ENCODE measurements around the gene IGSF9B. TPM values are rescaled to one million over a fixed set of nuclear protein-coding genes. Genes with fewer than 3 reads are reported as not detected.

IGSF9B gene
- total RNA-seq, 1 donor from 2014 or later = 2.0 TPM

DNA sequence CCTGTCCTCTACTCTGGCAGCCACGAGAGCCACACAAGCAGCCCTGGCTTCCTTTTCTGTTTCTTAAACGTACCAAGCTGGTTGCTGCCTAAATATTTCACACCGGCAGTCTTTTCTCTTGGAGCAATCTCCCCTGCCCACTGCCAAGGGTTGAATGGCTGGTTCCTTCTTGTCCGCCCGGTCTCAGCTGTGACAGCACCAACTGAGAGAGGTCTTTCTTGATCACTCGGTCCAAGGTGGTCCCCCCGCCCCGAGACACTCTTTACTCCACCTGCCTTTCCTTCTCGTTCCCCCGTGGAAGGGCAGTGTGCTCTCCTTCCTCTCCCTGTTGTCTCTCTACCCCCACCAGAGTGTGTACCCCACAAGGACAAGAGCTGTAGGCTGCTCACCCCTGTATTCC is 33.7 kb upstream of the IGSF9B start:
- CTCF ChIA-PET = no interaction called here
- Mint-ChIP-seq H3K4me1 (peaks cover 6% of the 10 kb centered on the region), H3K36me3 (ENCODE audit: low read depth) (no peaks in the 10 kb centered on the region), H3K27ac (no peak overlapping the region), H3K9me3 (no peaks in the 10 kb centered on the region), H3K4me3 (no peak overlapping the region), H3K27me3 (peaks cover 5% of the 10 kb centered on the region)
- DNase-seq (no peak), ATAC-seq (ENCODE audit: low read depth) (no peak)
- POLR2A ChIA-PET = no interaction called here
- TF ChIP-seq, protein P1, sequence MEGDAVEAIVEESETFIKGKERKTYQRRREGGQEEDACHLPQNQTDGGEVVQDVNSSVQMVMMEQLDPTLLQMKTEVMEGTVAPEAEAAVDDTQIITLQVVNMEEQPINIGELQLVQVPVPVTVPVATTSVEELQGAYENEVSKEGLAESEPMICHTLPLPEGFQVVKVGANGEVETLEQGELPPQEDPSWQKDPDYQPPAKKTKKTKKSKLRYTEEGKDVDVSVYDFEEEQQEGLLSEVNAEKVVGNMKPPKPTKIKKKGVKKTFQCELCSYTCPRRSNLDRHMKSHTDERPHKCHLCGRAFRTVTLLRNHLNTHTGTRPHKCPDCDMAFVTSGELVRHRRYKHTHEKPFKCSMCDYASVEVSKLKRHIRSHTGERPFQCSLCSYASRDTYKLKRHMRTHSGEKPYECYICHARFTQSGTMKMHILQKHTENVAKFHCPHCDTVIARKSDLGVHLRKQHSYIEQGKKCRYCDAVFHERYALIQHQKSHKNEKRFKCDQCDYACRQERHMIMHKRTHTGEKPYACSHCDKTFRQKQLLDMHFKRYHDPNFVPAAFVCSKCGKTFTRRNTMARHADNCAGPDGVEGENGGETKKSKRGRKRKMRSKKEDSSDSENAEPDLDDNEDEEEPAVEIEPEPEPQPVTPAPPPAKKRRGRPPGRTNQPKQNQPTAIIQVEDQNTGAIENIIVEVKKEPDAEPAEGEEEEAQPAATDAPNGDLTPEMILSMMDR (IDR thresholded peaks at IDR 0.05) = no peak
- intact Hi-C loops (cut with micrococcal nuclease) = no loop called here

- Mint-ChIP-seq H3K27ac (no peak overlapping the region), H3K4me1 (no peaks in the 10 kb centered on the region), H3K4me3 (no peak overlapping the region), H3K9me3 (no peaks in the 10 kb centered on the region), H3K36me3 (ENCODE audit: low read depth) (no peaks in the 10 kb centered on the region), H3K27me3 (peaks cover 5% of the 10 kb centered on the region)
- intact Hi-C loops (cut with micrococcal nuclease) = no loop called here
- CTCF ChIA-PET = no interaction called here
- ATAC-seq (ENCODE audit: low read depth) = no peak
- POLR2A ChIA-PET = no interaction called here
- TF ChIP-seq, protein P1 (IDR thresholded peaks at IDR 0.05) = no peak
- DNase-seq = no peak
Observed at GRCh38 chr11:133988686-133989410, 32.1 kb upstream of the IGSF9B start.

- intact Hi-C loops (cut with micrococcal nuclease) = no loop called here
- DNase-seq (no peak), ATAC-seq (ENCODE audit: low read depth) (no peak)
- no peak overlapping the region for H3K27ac Mint-ChIP-seq
- no peaks in the 10 kb centered on the region for H3K4me1 Mint-ChIP-seq
- H3K9me3 Mint-ChIP-seq = no peaks in the 10 kb centered on the region
- H3K27me3 Mint-ChIP-seq = peaks cover 10% of the 10 kb centered on the region
- ChIA-PET POLR2A (no interaction called here), CTCF (no interaction called here)
- TF ChIP-seq, protein P1 (IDR thresholded peaks at IDR 0.05) = no peak
- H3K36me3 Mint-ChIP-seq (ENCODE audit: low read depth) = no peaks in the 10 kb centered on the region
- no peak overlapping the region for H3K4me3 Mint-ChIP-seq
Observed at GRCh38 chr11:133987171-133987570, 30.4 kb upstream of the IGSF9B start.

DNA sequence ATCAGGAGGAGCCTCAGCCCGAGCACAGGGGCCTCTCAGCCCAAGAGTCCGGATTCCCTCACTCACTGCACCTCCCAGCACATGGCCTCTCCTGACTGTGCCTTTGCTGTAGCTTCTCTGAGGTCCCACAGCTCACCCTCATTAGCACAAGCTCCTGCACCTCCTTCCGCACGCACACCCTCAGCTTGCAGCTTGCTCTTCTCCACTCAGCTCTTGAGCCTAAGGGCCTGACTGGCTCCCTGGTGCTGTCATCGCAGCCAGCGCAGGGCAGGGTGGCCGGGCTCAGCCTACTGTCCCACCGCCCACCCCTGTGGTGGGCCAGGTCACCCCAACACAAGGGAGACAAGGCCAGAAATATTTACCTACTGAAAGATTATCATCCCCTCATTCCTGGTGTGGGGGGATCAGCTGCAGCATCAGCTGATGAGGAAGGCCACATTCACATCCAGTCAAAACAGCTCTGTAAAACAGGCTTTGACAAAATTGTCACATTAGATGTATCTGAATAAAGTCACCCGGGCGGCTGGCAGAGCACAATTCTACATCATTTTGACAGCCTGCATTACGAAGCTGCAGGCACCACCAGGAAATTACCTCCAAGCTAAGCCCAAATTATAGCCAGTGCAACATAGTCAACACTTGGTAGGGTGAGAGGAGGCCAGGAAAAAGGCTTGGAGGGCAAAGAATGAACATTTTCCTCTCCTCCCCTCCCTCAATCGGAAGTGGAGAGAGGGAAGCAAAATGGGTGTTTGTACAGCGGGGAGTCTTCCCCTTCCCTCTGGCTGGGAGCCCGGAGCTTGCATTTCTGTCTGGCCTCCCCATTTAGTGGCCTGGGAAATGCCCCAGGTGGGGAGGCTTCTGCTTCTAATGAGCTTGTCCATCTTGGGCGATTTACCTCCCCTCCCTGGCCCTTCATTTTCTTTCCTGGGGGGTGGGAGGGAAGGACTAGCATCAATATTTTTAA is 29.5 kb upstream of the IGSF9B start:
- Mint-ChIP-seq H3K9me3 (no peaks in the 10 kb centered on the region), H3K4me3 (no peak overlapping the region), H3K27ac (no peak overlapping the region), H3K27me3 (peaks cover 14% of the 10 kb centered on the region), H3K4me1 (no peaks in the 10 kb centered on the region), H3K36me3 (ENCODE audit: low read depth) (no peaks in the 10 kb centered on the region)
- DNase-seq = no peak
- ChIA-PET CTCF (no interaction called here), POLR2A (no interaction called here)
- TF ChIP-seq, protein P1 (IDR thresholded peaks at IDR 0.05) = no peak
- intact Hi-C loops (cut with micrococcal nuclease) = no loop called here
- no peak for ATAC-seq (ENCODE audit: low read depth)

- CTCF ChIA-PET = no interaction called here
- no peaks in the 10 kb centered on the region for H3K9me3 Mint-ChIP-seq
- TF ChIP-seq, protein P1 (IDR thresholded peaks at IDR 0.05) = no peak
- no peaks in the 10 kb centered on the region for H3K36me3 Mint-ChIP-seq (ENCODE audit: low read depth)
- POLR2A ChIA-PET = no interaction called here
- H3K27me3 Mint-ChIP-seq = peaks cover 14% of the 10 kb centered on the region
- H3K4me3 Mint-ChIP-seq = no peak overlapping the region
- intact Hi-C loops (cut with micrococcal nuclease) = no loop called here
- H3K4me1 Mint-ChIP-seq = no peaks in the 10 kb centered on the region
- H3K27ac Mint-ChIP-seq = no peak overlapping the region
- no peak for ATAC-seq (ENCODE audit: low read depth)
- no peak for DNase-seq
Observed at GRCh38 chr11:133984828-133985227, 28.1 kb upstream of the IGSF9B start.
